SK-MEL-5 (cell line): ENCODE results near the gene EYS. TPM values are rescaled to one million over a fixed set of nuclear protein-coding genes. Genes with fewer than 3 reads are reported as not detected.

Source experiments
- DNase-seq: peaks from one replicate; pipeline ENCODE4 v3.0.0-alpha.2; 2016; ENCODE audit warnings: low read depth, low spot score
- in situ Hi-C: cut with HindIII; loops from 2 replicates; pipeline ENCODE4 v1.10.0; 2016; ENCODE audit warnings: low sequenced_read_pairs, high pct_unique_total_duplicates, low pct_unique_long_range_greater_than_20kb
- total RNA-seq: library from RNA; depleted of rRNA; stranded (reverse); fragments of >200 nt; shearing (Covaris generic); gene quantifications from 2 replicates; pipeline ENCODE4 v1.2.3, GENCODE V29; 2014

EYS gene
- total RNA-seq, 1 experiment from 2014 or later: 0.03 TPM

GRCh38 chr6:63732336-63732735 lies 1974.7 kb downstream of the EYS start:
- no peak for DNase-seq
- in situ Hi-C loops: no loop called here

GRCh38 chr6:63731930-63732329 lies 1975.1 kb downstream of the EYS start:
- DNase-seq: no peak
- in situ Hi-C loops: no loop called here

- DNase-seq: no peak
- in situ Hi-C loops: no loop called here
Measured at GRCh38 chr6:63730311-63730710, 1976.7 kb downstream of the EYS start.

- in situ Hi-C loops: no loop called here
- no peak for DNase-seq
Measured at GRCh38 chr6:63724721-63725120, 1982.3 kb downstream of the EYS start.

- in situ Hi-C loops: no loop called here
- DNase-seq: no peak
Measured at GRCh38 chr6:63721181-63721580, 1985.8 kb downstream of the EYS start.

- no peak for DNase-seq
Measured at GRCh38 chr6:63716169-63716568, 1990.9 kb downstream of the EYS start.

GRCh38 chr6:63714091-63714490 lies 1992.9 kb downstream of the EYS start:
- in situ Hi-C loops: no loop called here

More at GRCh38 chr6:63716169-63716568, 1990.9 kb downstream of the EYS start:
- in situ Hi-C loops: no loop called here

GRCh38 chr6:63713332-63713731 lies 1993.7 kb downstream of the EYS start:
- in situ Hi-C loops: no loop called here
- DNase-seq: no peak

More at GRCh38 chr6:63714091-63714490, 1992.9 kb downstream of the EYS start:
- DNase-seq: no peak

- no peak for DNase-seq
- in situ Hi-C loops: no loop called here
Measured at GRCh38 chr6:63709148-63709547, 1997.9 kb downstream of the EYS start.

GRCh38 chr6:63708631-63709030 lies 1998.4 kb downstream of the EYS start:
- in situ Hi-C loops: no loop called here
- DNase-seq: no peak

GRCh38 chr6:63706630-63707029 lies 2000.4 kb downstream of the EYS start:
- no peak for DNase-seq
- in situ Hi-C loops: no loop called here

GRCh38 chr6:63705707-63706106 lies 2001.3 kb downstream of the EYS start:
- in situ Hi-C loops: no loop called here
- no peak for DNase-seq

- in situ Hi-C loops: no loop called here
- no peak for DNase-seq
Measured at GRCh38 chr6:63690221-63690620, 2016.8 kb downstream of the EYS start.

GRCh38 chr6:63689421-63689820 lies 2017.6 kb downstream of the EYS start:
- in situ Hi-C loops: no loop called here
- DNase-seq: peak; percentile 57

GRCh38 chr6:63685446-63686379 lies 2021.3 kb downstream of the EYS start:
- DNase-seq: no peak
- in situ Hi-C loops: no loop called here

GRCh38 chr6:63683071-63683603 lies 2023.9 kb downstream of the EYS start:
- in situ Hi-C loops: no loop called here

GRCh38 chr6:63677282-63677681 lies 2029.7 kb downstream of the EYS start:
- no peak for DNase-seq
- in situ Hi-C loops: no loop called here

More at GRCh38 chr6:63683071-63683603, 2023.9 kb downstream of the EYS start:
- no peak for DNase-seq

GRCh38 chr6:63676412-63677114 lies 2030.5 kb downstream of the EYS start:
- DNase-seq: no peak
- in situ Hi-C loops: no loop called here
